HEK293 (cell line): ENCODE data around the gene RABIF.

ENCODE experiments used
- CTCF ChIA-PET: fragments of 350-600 bp; formaldehyde crosslinking; extraction: SDS; loops from one replicate; lab custom pipeline; 2021; ENCODE audit warnings: antibody characterized with exemption; lab: Yijun Ruan, JAX
- POLR2A ChIA-PET: fragments of 300-600 bp; formaldehyde crosslinking; extraction: SDS; loops from one replicate; lab custom pipeline; 2020; ENCODE audit warnings: antibody characterized with exemption, inconsistent platforms; lab: Yijun Ruan, JAX
- H3K27ac ChIP-seq: fragments of 200-500 bp; sonication (Bioruptor generic); 2 replicates; pipeline ENCODE4 v1.5.1; 2014; ENCODE audit warnings: low read depth, low read length, control low read depth, inconsistent platforms; ENCODE audit errors: extremely low read depth
- H3K36me3 ChIP-seq, 2 experiments: fragments of 200-500 bp in 1 of 2; sonication (Bioruptor generic) in 1 of 2; 1 replicate in 1 of 2; 2 replicates in 1 of 2; pipeline ENCODE4 v1.5.1; 2014 to 2017; ENCODE audit warnings: inconsistent platforms in 2 of 2, low read length in 2 of 2; ENCODE audit not compliant: control insufficient read depth in 2 of 2, insufficient read depth in 1 of 2
- H3K4me1 ChIP-seq: fragments of 200-500 bp; sonication (Bioruptor generic); 2 replicates; pipeline ENCODE4 v1.5.1; 2014; ENCODE audit warnings: mild to moderate bottlenecking, low read length, inconsistent platforms; ENCODE audit not compliant: control insufficient read depth, insufficient read depth
- H3K4me3 ChIP-seq: 2 replicates; pipeline ENCODE4 v1.5.1; 2011; ENCODE audit warnings: low read depth, mild to moderate bottlenecking, control low read depth, low read length, moderate library complexity
- H3K9me3 ChIP-seq: fragments of 200-500 bp; sonication (Bioruptor generic); 2 replicates; pipeline ENCODE4 v1.5.1; 2014; ENCODE audit warnings: low read depth, low read length, inconsistent platforms; ENCODE audit not compliant: control insufficient read depth, insufficient read depth
- BCL11B ChIP-seq: fragments of 450-650 bp; formaldehyde crosslinking; IDR thresholded peaks from 2 replicates; pipeline ENCODE4 v1.5.1; 2016; ENCODE audit warnings: low read depth, missing biosample characterization, missing genetic modification characterization
- GLI2 ChIP-seq: fragments of 450-650 bp; formaldehyde crosslinking; IDR thresholded peaks from 2 replicates; pipeline ENCODE4; 2017; ENCODE audit warnings: missing biosample characterization, missing genetic modification characterization, low read depth, borderline replicate concordance
- MZF1 ChIP-seq: fragments of 450-650 bp; formaldehyde crosslinking; IDR thresholded peaks from 2 replicates; pipeline ENCODE4 v1.5.1; 2017; ENCODE audit warnings: missing biosample characterization, missing genetic modification characterization, borderline replicate concordance
- RBAK ChIP-seq: fragments of 450-650 bp; formaldehyde crosslinking; IDR thresholded peaks from 2 replicates; pipeline ENCODE4 v1.5.1; 2016; ENCODE audit warnings: missing biosample characterization, missing genetic modification characterization
- WT1 ChIP-seq: fragments of 450-650 bp; formaldehyde crosslinking; IDR thresholded peaks from 2 replicates; pipeline ENCODE4 v1.5.1; 2016; ENCODE audit warnings: missing biosample characterization, missing genetic modification characterization
- YY1 ChIP-seq: fragments of 450-650 bp; formaldehyde crosslinking; IDR thresholded peaks from 2 replicates; pipeline ENCODE4 v1.5.1; 2018; ENCODE audit warnings: missing biosample characterization, missing genetic modification characterization
- ZBTB49 ChIP-seq: fragments of 450-650 bp; formaldehyde crosslinking; IDR thresholded peaks from 2 replicates; pipeline ENCODE4 v1.5.1; 2016; ENCODE audit warnings: missing biosample characterization, missing genetic modification characterization, low read depth
- ZEB2 ChIP-seq: fragments of 450-650 bp; formaldehyde crosslinking; IDR thresholded peaks from 2 replicates; pipeline ENCODE4 v1.5.1; 2016; ENCODE audit warnings: missing biosample characterization, missing genetic modification characterization
- ZFHX2 ChIP-seq: fragments of 450-650 bp; formaldehyde crosslinking; conservative IDR thresholded peaks from 2 replicates; pipeline ENCODE4 v1.5.1; 2016; ENCODE audit warnings: missing biosample characterization, missing genetic modification characterization
- ZIC2 ChIP-seq: fragments of 450-650 bp; formaldehyde crosslinking; IDR thresholded peaks from 2 replicates; pipeline ENCODE4 v1.5.1; 2016; ENCODE audit warnings: missing biosample characterization, missing genetic modification characterization
- ZNF148 ChIP-seq: fragments of 450-650 bp; formaldehyde crosslinking; IDR thresholded peaks from 2 replicates; pipeline ENCODE4 v1.5.0; 2017; ENCODE audit warnings: missing biosample characterization, missing genetic modification characterization, borderline replicate concordance
- ZNF2 ChIP-seq: fragments of 450-650 bp; formaldehyde crosslinking; IDR thresholded peaks from 2 replicates; pipeline ENCODE4 v1.5.1; 2016; ENCODE audit warnings: missing biosample characterization, missing genetic modification characterization
- ZNF214 ChIP-seq: fragments of 450-650 bp; formaldehyde crosslinking; IDR thresholded peaks from 2 replicates; pipeline ENCODE4 v1.5.1; 2017; ENCODE audit warnings: missing biosample characterization, mild to moderate bottlenecking, missing genetic modification characterization, borderline replicate concordance
- ZNF24 ChIP-seq: fragments of 450-650 bp; formaldehyde crosslinking; IDR thresholded peaks from 2 replicates; pipeline ENCODE4 v1.5.1; 2016; ENCODE audit warnings: missing biosample characterization, missing genetic modification characterization
- ZNF302 ChIP-seq: fragments of 450-650 bp; formaldehyde crosslinking; IDR thresholded peaks from 2 replicates; pipeline ENCODE4 v1.5.1; 2016; ENCODE audit warnings: missing biosample characterization, missing genetic modification characterization, low read depth
- ZNF366 ChIP-seq: fragments of 450-650 bp; formaldehyde crosslinking; conservative IDR thresholded peaks from 2 replicates; pipeline ENCODE4 v1.5.1; 2016; ENCODE audit warnings: missing biosample characterization, missing genetic modification characterization
- ZNF394 ChIP-seq: fragments of 450-650 bp; formaldehyde crosslinking; IDR thresholded peaks from 2 replicates; pipeline ENCODE4 v1.5.1; 2016; ENCODE audit warnings: missing biosample characterization, missing genetic modification characterization, mild to moderate bottlenecking, moderate library complexity, borderline replicate concordance
- ZNF518A ChIP-seq: fragments of 450-650 bp; formaldehyde crosslinking; conservative IDR thresholded peaks from 2 replicates; pipeline ENCODE4 v1.5.1; 2016; ENCODE audit warnings: low read depth, missing biosample characterization, missing genetic modification characterization
- ZNF548 ChIP-seq: fragments of 450-650 bp; formaldehyde crosslinking; IDR thresholded peaks from 2 replicates; pipeline ENCODE4 v1.5.1; 2016; ENCODE audit warnings: missing biosample characterization, missing genetic modification characterization
- ZNF76 ChIP-seq: fragments of 450-650 bp; formaldehyde crosslinking; IDR thresholded peaks from 2 replicates; pipeline ENCODE4; 2016; ENCODE audit warnings: low read depth, missing biosample characterization, missing genetic modification characterization, borderline replicate concordance

Gene RABIF

GRCh38 chr1:202835548-202836072 is 53.3 kb downstream of the RABIF start:
- TF ChIP-seq ZFHX2 (tag by site-specific recombination) (peak; percentile 14; the same call in 1 of the 2 replicates), ZNF76 (tag by site-specific recombination) (no peak), BCL11B (tag by site-specific recombination) (no peak)
- H3K4me3 ChIP-seq, result no peak overlapping the region
- POLR2A ChIA-PET, result no interaction called here
- CTCF ChIA-PET, result no interaction called here
- H3K9me3 ChIP-seq, result no peaks in the 10 kb centered on the region
- H3K4me1 ChIP-seq, result no peaks in the 10 kb centered on the region
- no peak overlapping the region for H3K27ac ChIP-seq
- H3K36me3 ChIP-seq, result no peaks in the 10 kb centered on the region

- no peaks in the 10 kb centered on the region for H3K9me3 ChIP-seq
- no peaks in the 10 kb centered on the region for H3K36me3 ChIP-seq
- no peaks in the 10 kb centered on the region for H3K4me1 ChIP-seq
- no peak overlapping the region for H3K27ac ChIP-seq
- POLR2A ChIA-PET, result no interaction called here
- no peak overlapping the region for H3K4me3 ChIP-seq
- no peak for TF ChIP-seq ZNF214 (tag by site-specific recombination)
- TF ChIP-seq, all 188 proteins: peak for 0
- CTCF ChIA-PET, result interaction anchor here (0.6 to 0.9 kb wide), 3 partner anchors 10 to 1463 kb away, joined by 3 to 4 read pairs (median 3); no protein-coding TSS in a partner anchor
Observed at GRCh38 chr1:202834771-202835547, 54.0 kb downstream of the RABIF start.

GRCh38 chr1:202831906-202832305 is 57.0 kb downstream of the RABIF start:
- ChIA-PET POLR2A (no interaction called here), CTCF (interaction anchor here (0.6 kb wide), 1 partner anchor 232 kb away, joined by 3 read pairs; no protein-coding TSS in a partner anchor)
- H3K9me3 ChIP-seq, result no peaks in the 10 kb centered on the region
- no peaks in the 10 kb centered on the region for H3K4me1 ChIP-seq
- H3K27ac ChIP-seq, result no peak overlapping the region
- no peak overlapping the region for H3K4me3 ChIP-seq
- H3K36me3 ChIP-seq, result no peaks in the 10 kb centered on the region
- TF ChIP-seq ZNF394, result no peak
- no peak for TF ChIP-seq MZF1 (tag by site-specific recombination)
- TF ChIP-seq ZEB2, result no peak
- TF ChIP-seq WT1, result no peak
- TF ChIP-seq ZNF24, result no peak
- no peak for TF ChIP-seq ZNF548 (tag by site-specific recombination)
- TF ChIP-seq YY1, result no peak
- TF ChIP-seq ZNF518A (tag by site-specific recombination), result no peak
- TF ChIP-seq ZNF148 (tag by site-specific recombination), result no peak
- no peak for TF ChIP-seq GLI2 (tag by site-specific recombination)
- no peak for TF ChIP-seq ZNF2 (tag by site-specific recombination)
- TF ChIP-seq ZBTB49 (tag by site-specific recombination), result no peak
- no peak for TF ChIP-seq RBAK
- no peak for TF ChIP-seq ZFHX2 (tag by site-specific recombination)
- TF ChIP-seq ZNF366 (tag by site-specific recombination), result no peak
- TF ChIP-seq ZIC2 (tag by site-specific recombination), result no peak
- no peak for TF ChIP-seq ZNF302 (tag by site-specific recombination)
